Neural cell (in vitro differentiated cells): ENCODE data around the gene FAM151B. TPM values are rescaled to one million over a fixed set of nuclear protein-coding genes. Genes with fewer than 3 reads are reported as not detected.
"Not testable (repeated sequence)": the region's sequence is repeated elsewhere in the genome, so short reads cannot be mapped to it uniquely, and the experiment has no call there.

Source experiments
- H2AFZ ChIP-seq: fragments of 200-600, 300-800 bp; sonication (generic), shearing (Covaris generic); 2 replicates; pipeline ENCODE4 v1.6.0; 2014; ENCODE audit warnings: low read depth, mild to moderate bottlenecking, antibody characterized with exemption, low read length, moderate library complexity
- H3F3A ChIP-seq: fragments of 200-600 bp; shearing (Covaris generic); 2 replicates; pipeline ENCODE4 v1.6.1; 2016; ENCODE audit warnings: mild to moderate bottlenecking, moderate library complexity, mixed read lengths, antibody characterized with exemption, low read length; ENCODE audit not compliant: insufficient read depth, poor library complexity, severe bottlenecking
- H3K27ac ChIP-seq: fragments of 200-600, 300-800 bp; sonication (generic), shearing (Covaris generic); 2 replicates; pipeline ENCODE4 v1.5.1; 2014; ENCODE audit warnings: mild to moderate bottlenecking, low read length, moderate library complexity
- H3K27me3 ChIP-seq: fragments of 300-800, 200-600 bp; sonication (generic), shearing (Covaris generic); 2 replicates; pipeline ENCODE4 v1.6.0; 2014; ENCODE audit warnings: mild to moderate bottlenecking, low read depth, low read length, moderate library complexity; ENCODE audit not compliant: insufficient read depth
- H3K36me3 ChIP-seq: fragments of 300-800, 200-600 bp; sonication (generic), shearing (Covaris generic); 2 replicates; pipeline ENCODE4 v1.5.1; 2014; ENCODE audit warnings: mild to moderate bottlenecking, antibody characterized with exemption, low read length, moderate library complexity; ENCODE audit not compliant: insufficient read depth
- H3K4me2 ChIP-seq: fragments of 300-800, 200-600 bp; sonication (generic), shearing (Covaris generic); 2 replicates; pipeline ENCODE4 v1.6.0; 2014; ENCODE audit warnings: mild to moderate bottlenecking, low read length
- H3K4me3 ChIP-seq: fragments of 300-800, 200-600 bp; sonication (generic), shearing (Covaris generic); 2 replicates; pipeline ENCODE4 v1.5.1; 2014; ENCODE audit warnings: mild to moderate bottlenecking, low read length, moderate library complexity
- H3K79me2 ChIP-seq: fragments of 200-600 bp; shearing (Covaris generic); replicated peaks from 2 replicates; pipeline ENCODE4 v1.6.0; 2014; ENCODE audit warnings: mild to moderate bottlenecking, low read length, moderate library complexity; ENCODE audit not compliant: insufficient read depth
- H3K9ac ChIP-seq: fragments of 300-800, 200-600 bp; sonication (generic), shearing (Covaris generic); 2 replicates; pipeline ENCODE4 v1.6.1; 2016; ENCODE audit warnings: mild to moderate bottlenecking, low read length, mixed read lengths
- H3K9me2 ChIP-seq: fragments of 200-600 bp; shearing (Covaris generic); 2 replicates; pipeline ENCODE4 v1.6.1; 2016; ENCODE audit warnings: mild to moderate bottlenecking, low read length, mixed read lengths; ENCODE audit not compliant: insufficient read depth
- H3K9me3 ChIP-seq: fragments of 200-600, 300-800 bp; sonication (generic), shearing (Covaris generic); 2 replicates; pipeline ENCODE4 v1.6.1; 2016; ENCODE audit warnings: mild to moderate bottlenecking, mixed run types, low read length, moderate library complexity, mixed read lengths
- H4K20me1 ChIP-seq: fragments of 200-600 bp; shearing (Covaris generic); 2 replicates; pipeline ENCODE4 v1.6.1; 2016; ENCODE audit warnings: mild to moderate bottlenecking, mixed run types; ENCODE audit not compliant: insufficient read depth
- CTCF ChIP-seq: fragments of 450-650 bp; IDR thresholded peaks from 2 replicates; pipeline ENCODE4 v1.5.1; 2014; ENCODE audit warnings: antibody characterized with exemption, mild to moderate bottlenecking, moderate library complexity; ENCODE audit not compliant: poor library complexity, severe bottlenecking
- EP300 ChIP-seq: fragments of 450-650 bp; conservative IDR thresholded peaks from 2 replicates; pipeline ENCODE4 v1.6.1; 2014; ENCODE audit warnings: antibody characterized with exemption, mild to moderate bottlenecking, moderate library complexity; ENCODE audit not compliant: poor library complexity, severe bottlenecking
- EZH2 ChIP-seq: fragments of 200-600, 300-800 bp; shearing (Covaris generic), sonication (generic); IDR thresholded peaks from 2 replicates; pipeline ENCODE4 v1.6.1; 2014; ENCODE audit warnings: antibody characterized with exemption, low read length, borderline replicate concordance, mild to moderate bottlenecking; ENCODE audit not compliant: insufficient read depth, poor library complexity, severe bottlenecking
- MXI1 ChIP-seq: fragments of 450-650 bp; conservative IDR thresholded peaks from 2 replicates; pipeline ENCODE4 v1.6.1; 2014; ENCODE audit warnings: antibody characterized with exemption, mild to moderate bottlenecking; ENCODE audit not compliant: poor library complexity, severe bottlenecking
- POLR2AphosphoS5 ChIP-seq: IDR thresholded peaks from 2 replicates; pipeline ENCODE4 v1.6.1; 2012
- RAD21 ChIP-seq: fragments of 450-650 bp; conservative IDR thresholded peaks from 2 replicates; pipeline ENCODE4 v1.6.1; 2014; ENCODE audit warnings: antibody characterized with exemption, mild to moderate bottlenecking, moderate library complexity
- REST ChIP-seq: IDR thresholded peaks from 2 replicates; pipeline ENCODE4 v1.6.1; 2012; ENCODE audit warnings: borderline replicate concordance
- SMC3 ChIP-seq: fragments of 450-650 bp; conservative IDR thresholded peaks from 2 replicates; pipeline ENCODE4 v1.6.1; 2014; ENCODE audit warnings: antibody characterized with exemption, mild to moderate bottlenecking, moderate library complexity; ENCODE audit not compliant: poor library complexity
- TAF1 ChIP-seq: IDR thresholded peaks from 2 replicates; pipeline ENCODE4 v1.6.1; 2012; ENCODE audit warnings: low read depth
- polyA plus RNA-seq: library from polyadenylated mRNA; depleted of rRNA; stranded (reverse); fragments of >200 nt; gene quantifications from 2 replicates; pipeline ENCODE4 v1.2.3, GENCODE V29; 2014

FAM151B gene
- polyA plus RNA-seq, 1 donor from 2014 or later, result 3.3 TPM

GRCh38 chr5:80579050-80579449 is 91.2 kb downstream of the FAM151B start:
- H3K27ac ChIP-seq, result no peak overlapping the region
- no peaks in the 10 kb centered on the region for H3K9me2 ChIP-seq
- H3K9ac ChIP-seq, result no peak overlapping the region
- no peaks in the 10 kb centered on the region for H3K79me2 ChIP-seq
- no peaks in the 10 kb centered on the region for H3K36me3 ChIP-seq
- no peaks in the 10 kb centered on the region for H4K20me1 ChIP-seq
- no peak overlapping the region for H3K4me3 ChIP-seq
- no peaks in the 10 kb centered on the region for H3F3A ChIP-seq
- no peak overlapping the region for H2AFZ ChIP-seq
- no peak overlapping the region for H3K4me2 ChIP-seq
- TF ChIP-seq RAD21 (no peak), REST (no peak), POLR2AphosphoS5 (no peak), EZH2 (no peak), MXI1 (no peak), EP300 (no peak), CTCF (no peak), TAF1 (no peak), SMC3 (no peak)
- no peaks in the 10 kb centered on the region for H3K9me3 ChIP-seq
- no peaks in the 10 kb centered on the region for H3K27me3 ChIP-seq

GRCh38 chr5:80580291-80580690 is 92.4 kb downstream of the FAM151B start:
- H3K4me3 ChIP-seq, H3K9ac ChIP-seq, H3K9me3 ChIP-seq, H4K20me1 ChIP-seq, H3F3A ChIP-seq, H3K27me3 ChIP-seq, H3K9me2 ChIP-seq, H3K27ac ChIP-seq, H2AFZ ChIP-seq, H3K4me2 ChIP-seq, H3K36me3 ChIP-seq, H3K79me2 ChIP-seq: not testable (repeated sequence)

- no peaks in the 10 kb centered on the region for H3K36me3 ChIP-seq
- H3K9me2 ChIP-seq, result no peaks in the 10 kb centered on the region
- no peaks in the 10 kb centered on the region for H3K79me2 ChIP-seq
- H2AFZ ChIP-seq, result no peak overlapping the region
- H3K4me2 ChIP-seq, result no peak overlapping the region
- H3F3A ChIP-seq, result no peaks in the 10 kb centered on the region
- no peak for TF ChIP-seq CTCF
- TF ChIP-seq RAD21, result no peak
- TF ChIP-seq MXI1, result no peak
- TF ChIP-seq EP300, result no peak
- no peak for TF ChIP-seq EZH2
- no peak for TF ChIP-seq TAF1
- no peak for TF ChIP-seq POLR2AphosphoS5
- no peak for TF ChIP-seq REST
- no peaks in the 10 kb centered on the region for H3K27me3 ChIP-seq
- H3K9ac ChIP-seq, result no peak overlapping the region
- no peak overlapping the region for H3K27ac ChIP-seq
- H3K4me3 ChIP-seq, result no peak overlapping the region
- H4K20me1 ChIP-seq, result no peaks in the 10 kb centered on the region
- no peaks in the 10 kb centered on the region for H3K9me3 ChIP-seq
These were observed 96.9 kb downstream of the FAM151B start for GRCh38 chr5:80584770-80585169.
